ENCODE results near the gene NFIA. TPM values are rescaled to one million over a fixed set of nuclear protein-coding genes. Genes with fewer than 3 reads are reported as not detected.

The NFIA gene
- total RNA-seq, 1 experiment from 2014 or later = 20.9 TPM

GRCh38 chr1:61389194-61389925 lies 307.0 kb downstream of the NFIA start:
- in situ Hi-C loops (cut with HindIII; ENCODE audit: low pct_unique_long_range_greater_than_20kb, low sequenced_read_pairs) = no loop called here
- intact Hi-C loops (cut with micrococcal nuclease; ENCODE audit: unreplicated experiment) = no loop called here
- ChIA-PET POLR2A (no interaction called here), CTCF (no interaction called here)
- no peaks in the 10 kb centered on the region for H3K27me3 ChIP-seq (ENCODE audit: control insufficient read depth, insufficient read depth, low read length)
- H3K27ac ChIP-seq (ENCODE audit: low read length) = no peak overlapping the region
- no TSS peak for BruUV-seq (replicated peaks)
- H3K4me3 ChIP-seq (ENCODE audit: low read depth in 2 of 2, low read length in 2 of 2) = no peak overlapping the region
- TF ChIP-seq TCF7L2 (IDR thresholded peaks at IDR 0.05; ENCODE audit: low read depth, low read length) (no peak), SIN3A (IDR thresholded peaks at IDR 0.05; ENCODE audit: borderline replicate concordance, insufficient read depth, low read depth, low read length) (no peak), CTCF (IDR thresholded peaks at IDR 0.05) (no peak), REST (IDR thresholded peaks at IDR 0.05; ENCODE audit: insufficient read depth in 1 of 2, low read depth in 2 of 2, low read length in 1 of 2) (no peak), POLR2AphosphoS5 (IDR thresholded peaks at IDR 0.05; ENCODE audit: low read depth, low read length) (no peak)
- DNase-seq (ENCODE audit: low read depth, low spot score) (no peak), ATAC-seq (no peak)
- H3K4me1 ChIP-seq (ENCODE audit: control insufficient read depth, insufficient read depth, low read length) = no peaks in the 10 kb centered on the region
- no peaks in the 10 kb centered on the region for H3K9me3 ChIP-seq (ENCODE audit: control insufficient read depth, insufficient read depth, low read depth, low read length)
- H3K36me3 ChIP-seq (ENCODE audit: control insufficient read depth, insufficient read depth, low read length) = no peaks in the 10 kb centered on the region

DNA sequence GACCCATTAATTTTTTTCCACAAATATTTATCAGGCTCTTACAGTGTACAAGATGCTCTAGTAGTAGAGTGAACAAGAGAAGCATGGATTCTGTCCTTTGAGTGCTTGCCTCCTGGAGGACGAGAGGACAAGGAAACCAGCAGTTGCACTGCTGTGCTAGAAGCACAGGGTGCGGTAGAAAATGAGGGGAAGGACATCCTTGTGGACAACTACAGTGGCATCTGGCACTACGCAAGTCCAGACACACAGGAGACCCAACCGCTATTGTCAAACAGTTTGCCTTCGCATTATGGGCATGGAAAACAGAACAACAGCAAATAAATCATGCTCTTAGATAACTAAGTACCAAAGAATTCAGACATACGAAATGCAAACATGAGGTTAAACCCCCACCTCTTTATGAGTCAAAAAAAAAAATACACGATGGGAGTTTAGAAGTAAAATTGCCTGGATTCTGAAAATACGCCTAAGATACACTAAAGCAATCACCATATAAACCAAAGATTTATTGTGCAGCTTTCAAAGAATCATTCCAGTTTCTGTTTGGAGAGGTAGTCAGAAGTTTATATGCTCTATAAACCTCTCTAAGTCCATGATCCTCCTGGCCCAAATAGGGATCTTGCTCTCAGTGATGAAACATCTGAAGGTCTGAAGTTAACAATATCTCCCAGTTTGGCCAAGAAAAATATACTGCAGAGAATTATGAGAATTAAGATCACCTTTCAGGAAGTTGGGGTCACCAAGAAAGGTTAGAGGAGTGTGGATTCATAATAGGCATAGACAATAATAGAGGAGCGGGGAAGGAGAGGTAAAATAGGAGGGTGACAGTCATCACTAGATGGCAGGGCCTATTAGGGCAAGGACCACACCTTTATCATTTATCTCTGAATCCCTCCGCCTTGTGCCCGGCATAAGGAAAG lies 307.8 kb downstream of the NFIA start:
- no peak overlapping the region for H3K27ac ChIP-seq (ENCODE audit: low read length)
- TF ChIP-seq TCF7L2 (IDR thresholded peaks at IDR 0.05; ENCODE audit: low read depth, low read length) = no peak
- no peak for TF ChIP-seq CTCF (IDR thresholded peaks at IDR 0.05)
- no peak for TF ChIP-seq POLR2AphosphoS5 (IDR thresholded peaks at IDR 0.05; ENCODE audit: low read depth, low read length)
- no peak for TF ChIP-seq REST (IDR thresholded peaks at IDR 0.05; ENCODE audit: insufficient read depth in 1 of 2, low read depth in 2 of 2, low read length in 1 of 2)
- no peak for TF ChIP-seq SIN3A (IDR thresholded peaks at IDR 0.05; ENCODE audit: borderline replicate concordance, insufficient read depth, low read depth, low read length)
- ChIA-PET CTCF (no interaction called here), POLR2A (no interaction called here)
- no peaks in the 10 kb centered on the region for H3K4me1 ChIP-seq (ENCODE audit: control insufficient read depth, insufficient read depth, low read length)
- no peak overlapping the region for H3K4me3 ChIP-seq (ENCODE audit: low read depth in 2 of 2, low read length in 2 of 2)
- DNase-seq (ENCODE audit: low read depth, low spot score) (no peak), ATAC-seq (no peak)
- H3K27me3 ChIP-seq (ENCODE audit: control insufficient read depth, insufficient read depth, low read length) = no peaks in the 10 kb centered on the region
- no peaks in the 10 kb centered on the region for H3K36me3 ChIP-seq (ENCODE audit: control insufficient read depth, insufficient read depth, low read length)
- intact Hi-C loops (cut with micrococcal nuclease; ENCODE audit: unreplicated experiment) = no loop called here
- no peaks in the 10 kb centered on the region for H3K9me3 ChIP-seq (ENCODE audit: control insufficient read depth, insufficient read depth, low read depth, low read length)
- BruUV-seq (replicated peaks) = no TSS peak
- in situ Hi-C loops (cut with HindIII; ENCODE audit: low pct_unique_long_range_greater_than_20kb, low sequenced_read_pairs) = no loop called here

Measured in Panc1 (cell line).